Measurements from ENCODE around the gene NCOA7.
"Not testable (repeated sequence)": the region's sequence is repeated elsewhere in the genome, so short reads cannot be mapped to it uniquely, and the experiment has no call there.

NCOA7 gene

GRCh38 chr6:125904871-125905270 is 114.1 kb downstream of the NCOA7 start:
- TF ChIP-seq CTCF (IDR thresholded peaks at IDR 0.05; ENCODE audit: low read length) (no peak), EZH2 (IDR thresholded peaks at IDR 0.05; ENCODE audit: borderline replicate concordance, low read length) (no peak)
- no peak overlapping the region for H3K4me2 ChIP-seq (ENCODE audit: low read length)

DNA sequence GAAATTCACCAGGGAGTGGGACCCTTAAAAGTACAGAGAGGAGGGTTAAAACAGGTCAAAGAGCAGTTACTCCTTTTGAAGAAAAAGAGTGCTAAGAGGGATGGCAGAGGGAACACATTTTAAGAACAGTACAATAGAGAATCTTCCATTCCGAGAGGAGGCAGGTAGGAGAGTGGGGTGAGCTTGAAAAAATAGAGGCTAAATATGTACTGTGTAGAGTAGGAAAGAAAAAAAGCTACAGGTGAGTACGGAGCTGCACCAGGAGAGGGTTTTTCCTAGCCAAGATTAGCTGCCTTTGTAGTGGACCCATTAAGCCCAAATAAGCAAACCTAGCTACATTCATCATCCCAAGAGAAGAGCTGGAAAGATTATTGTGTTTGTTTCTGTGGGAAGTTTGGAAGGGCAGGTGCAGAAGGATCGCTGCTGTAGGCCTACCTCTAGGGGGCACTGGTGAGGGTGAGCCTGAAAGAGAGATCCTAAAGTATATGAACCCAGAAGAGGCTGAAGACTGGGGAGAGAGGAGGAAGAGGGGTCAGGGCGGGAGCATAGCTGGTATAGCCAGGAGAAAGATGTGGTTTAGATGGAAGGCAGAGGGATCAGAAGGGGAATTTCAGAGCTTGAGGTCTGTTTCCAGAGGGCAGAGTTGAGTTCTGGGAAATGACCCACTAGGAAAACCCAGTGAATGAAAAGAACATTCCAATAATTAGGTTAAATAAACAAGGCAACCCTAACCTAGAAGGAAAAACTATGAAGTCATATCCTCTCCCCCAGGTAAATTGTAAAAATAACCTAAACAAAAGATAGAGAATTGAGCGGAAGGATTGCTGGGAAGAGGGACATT is 115.6 kb downstream of the NCOA7 start:
- Histone ChIP-seq H3F3A (ENCODE audit: insufficient read depth, low read length) (no peaks in the 10 kb centered on the region), H3K36me3 (ENCODE audit: insufficient read depth, low read length) (peaks cover 27% of the 10 kb centered on the region; the same call in 1 of the 2 replicates), H3K9me3 (ENCODE audit: low read length) (no peaks in the 10 kb centered on the region), H3K4me1 (ENCODE audit: insufficient read depth, low read length, severe bottlenecking) (no peaks in the 10 kb centered on the region), H3K4me3 (ENCODE audit: low read depth, low read length, poor library complexity, severe bottlenecking) (no peak overlapping the region), H3K27me3 (ENCODE audit: insufficient read depth, low read length) (no peaks in the 10 kb centered on the region), H3K9ac (ENCODE audit: low read length) (no peak overlapping the region), H3K9me2 (ENCODE audit: low read depth, low read length) (no peaks in the 10 kb centered on the region), H2AFZ (ENCODE audit: low read length) (no peak overlapping the region), H3K27ac (ENCODE audit: low read depth, low read length, poor library complexity, severe bottlenecking) (no peak overlapping the region), H3K79me2 (ENCODE audit: insufficient read depth, low read length) (no peaks in the 10 kb centered on the region), H3K4me2 (ENCODE audit: low read length) (no peak overlapping the region), H4K20me1 (ENCODE audit: insufficient read depth, low read length) (no peaks in the 10 kb centered on the region)
- TF ChIP-seq CTCF (IDR thresholded peaks at IDR 0.05; ENCODE audit: low read length) (peak; percentile 91), EZH2 (IDR thresholded peaks at IDR 0.05; ENCODE audit: borderline replicate concordance, low read length) (no peak)

More at GRCh38 chr6:125904871-125905270, 114.1 kb downstream of the NCOA7 start:
- Histone ChIP-seq H3K9ac (ENCODE audit: low read length) (no peak overlapping the region), H4K20me1 (ENCODE audit: insufficient read depth, low read length) (no peaks in the 10 kb centered on the region), H3K4me1 (ENCODE audit: insufficient read depth, low read length, severe bottlenecking) (no peaks in the 10 kb centered on the region), H3K9me3 (ENCODE audit: low read length) (no peaks in the 10 kb centered on the region), H3F3A (ENCODE audit: insufficient read depth, low read length) (no peaks in the 10 kb centered on the region), H3K27me3 (ENCODE audit: insufficient read depth, low read length) (no peaks in the 10 kb centered on the region), H2AFZ (ENCODE audit: low read length) (no peak overlapping the region), H3K36me3 (ENCODE audit: insufficient read depth, low read length) (peaks cover 38% of the 10 kb centered on the region; the same call in 1 of the 2 replicates), H3K27ac (ENCODE audit: low read depth, low read length, poor library complexity, severe bottlenecking) (no peak overlapping the region), H3K9me2 (ENCODE audit: low read depth, low read length) (no peaks in the 10 kb centered on the region), H3K79me2 (ENCODE audit: insufficient read depth, low read length) (no peaks in the 10 kb centered on the region), H3K4me3 (ENCODE audit: low read depth, low read length, poor library complexity, severe bottlenecking) (no peak overlapping the region)

GRCh38 chr6:125910527-125910926 is 119.8 kb downstream of the NCOA7 start:
- no peak for TF ChIP-seq CTCF (IDR thresholded peaks at IDR 0.05; ENCODE audit: low read length)
- Histone ChIP-seq H3K4me1 (ENCODE audit: insufficient read depth, low read length, severe bottlenecking) (no peaks in the 10 kb centered on the region), H4K20me1 (ENCODE audit: insufficient read depth, low read length) (no peaks in the 10 kb centered on the region), H3K4me3 (ENCODE audit: low read depth, low read length, poor library complexity, severe bottlenecking) (no peak overlapping the region), H3K4me2 (ENCODE audit: low read length) (no peak overlapping the region), H3K9me2 (ENCODE audit: low read depth, low read length) (no peaks in the 10 kb centered on the region), H3K79me2 (ENCODE audit: insufficient read depth, low read length) (no peaks in the 10 kb centered on the region), H3F3A (ENCODE audit: insufficient read depth, low read length) (no peaks in the 10 kb centered on the region), H3K36me3 (ENCODE audit: insufficient read depth, low read length) (peaks cover 36% of the 10 kb centered on the region), H3K27me3 (ENCODE audit: insufficient read depth, low read length) (no peaks in the 10 kb centered on the region), H2AFZ (ENCODE audit: low read length) (no peak overlapping the region), H3K9me3 (ENCODE audit: low read length) (no peaks in the 10 kb centered on the region), H3K27ac (ENCODE audit: low read depth, low read length, poor library complexity, severe bottlenecking) (no peak overlapping the region), H3K9ac (ENCODE audit: low read length) (no peak overlapping the region)

- H4K20me1 ChIP-seq (ENCODE audit: insufficient read depth, low read length); H2AFZ ChIP-seq (ENCODE audit: low read length); H3K4me2 ChIP-seq (ENCODE audit: low read length); H3K4me3 ChIP-seq (ENCODE audit: low read depth, low read length, poor library complexity, severe bottlenecking); H3K9ac ChIP-seq (ENCODE audit: low read length); H3K27me3 ChIP-seq (ENCODE audit: insufficient read depth, low read length); H3K9me3 ChIP-seq (ENCODE audit: low read length); H3K4me1 ChIP-seq (ENCODE audit: insufficient read depth, low read length, severe bottlenecking); H3K27ac ChIP-seq (ENCODE audit: low read depth, low read length, poor library complexity, severe bottlenecking); H3F3A ChIP-seq (ENCODE audit: insufficient read depth, low read length); H3K79me2 ChIP-seq (ENCODE audit: insufficient read depth, low read length); H3K9me2 ChIP-seq (ENCODE audit: low read depth, low read length): not testable (repeated sequence)
- peaks cover 39% of the 10 kb centered on the region for H3K36me3 ChIP-seq (ENCODE audit: insufficient read depth, low read length)
These were observed 120.3 kb downstream of the NCOA7 start for GRCh38 chr6:125911051-125911451.

- H3K4me1 ChIP-seq (ENCODE audit: insufficient read depth, low read length, severe bottlenecking); H3K9me2 ChIP-seq (ENCODE audit: low read depth, low read length); H3K4me2 ChIP-seq (ENCODE audit: low read length); H3K9ac ChIP-seq (ENCODE audit: low read length); H3K27me3 ChIP-seq (ENCODE audit: insufficient read depth, low read length); H3F3A ChIP-seq (ENCODE audit: insufficient read depth, low read length); H3K4me3 ChIP-seq (ENCODE audit: low read depth, low read length, poor library complexity, severe bottlenecking); H3K27ac ChIP-seq (ENCODE audit: low read depth, low read length, poor library complexity, severe bottlenecking); H2AFZ ChIP-seq (ENCODE audit: low read length); H3K9me3 ChIP-seq (ENCODE audit: low read length); H3K79me2 ChIP-seq (ENCODE audit: insufficient read depth, low read length); H4K20me1 ChIP-seq (ENCODE audit: insufficient read depth, low read length): not testable (repeated sequence)
- peaks cover 51% of the 10 kb centered on the region for H3K36me3 ChIP-seq (ENCODE audit: insufficient read depth, low read length)
These were observed 121.7 kb downstream of the NCOA7 start for GRCh38 chr6:125912430-125912829.
